SK-N-SH treated with all-trans-retinoic acid at 6 μM for 48 hours (cell line): ENCODE measurements around the gene ACTR1A.
A peak's percentile ranks its signal among the peaks of the same experiment; 100 is the strongest.

Experiments
- ATAC-seq: fragments of 200-7000 bp; cut with Tn5 transposase; 3 replicates; pipeline ENCODE4 v1.9.1; 2020; ENCODE audit warnings: mild to moderate bottlenecking, moderate library complexity
- CSDC2 ChIP-seq: fragments of 250-450 bp; sonication (Bioruptor Pico); IDR thresholded peaks from 2 replicates; pipeline ENCODE4 v1.5.0; 2020; ENCODE audit warnings: mild to moderate bottlenecking, moderate library complexity
- ESRRG ChIP-seq: fragments of 250-450 bp; sonication (Bioruptor Pico); IDR thresholded peaks from 2 replicates; pipeline ENCODE4 v1.6.1; 2021; ENCODE audit warnings: mild to moderate bottlenecking
- ISL1 ChIP-seq: fragments of 250-450 bp; sonication (Bioruptor Pico); IDR thresholded peaks from 2 replicates; pipeline ENCODE4 v2.1.2; 2022; ENCODE audit warnings: mild to moderate bottlenecking, moderate library complexity
- PPARA ChIP-seq: fragments of 250-450 bp; sonication (Bioruptor Pico); IDR thresholded peaks from 2 replicates; pipeline ENCODE4 v1.5.0; 2020; ENCODE audit warnings: mild to moderate bottlenecking, borderline replicate concordance
- TCF4 ChIP-seq: fragments of 250-450 bp; sonication (Bioruptor Pico); IDR thresholded peaks from 2 replicates; pipeline ENCODE4 v1.8.0; 2021; ENCODE audit warnings: mild to moderate bottlenecking, moderate library complexity, borderline replicate concordance
- TOX ChIP-seq: fragments of 250-450 bp; sonication (Bioruptor Pico); IDR thresholded peaks from 2 replicates; pipeline ENCODE4 v1.8.0; 2021; ENCODE audit warnings: mild to moderate bottlenecking, moderate library complexity, borderline replicate concordance
- ZFP30 ChIP-seq: fragments of 450-650 bp; formaldehyde crosslinking; IDR thresholded peaks from 2 replicates; pipeline ENCODE4 v1.5.0; 2022; ENCODE audit warnings: mild to moderate bottlenecking, moderate library complexity
- ZNF70 ChIP-seq: fragments of 450-650 bp; formaldehyde crosslinking; IDR thresholded peaks from 2 replicates; pipeline ENCODE4 v1.5.0; 2020; ENCODE audit warnings: mild to moderate bottlenecking, moderate library complexity
- ZNF8 ChIP-seq: fragments of 450-650 bp; formaldehyde crosslinking; IDR thresholded peaks from 2 replicates; pipeline ENCODE4 v1.5.0; 2020; ENCODE audit warnings: mild to moderate bottlenecking, moderate library complexity
- TF ChIP-seq, protein P1 (sequence below): fragments of 250-450 bp; sonication (Bioruptor Pico); IDR thresholded peaks from 2 replicates; pipeline ENCODE4 v1.5.0; 2020; ENCODE audit warnings: mild to moderate bottlenecking, moderate library complexity
- TF ChIP-seq, protein P2 (sequence below): fragments of 250-450 bp; sonication (Bioruptor Pico); IDR thresholded peaks from 2 replicates; pipeline ENCODE4 v1.5.1; 2020; ENCODE audit warnings: low read depth, mild to moderate bottlenecking, moderate library complexity
- TF ChIP-seq, protein P3 (sequence below): fragments of 250-450 bp; sonication (Bioruptor Pico); IDR thresholded peaks from 2 replicates; pipeline ENCODE4 v1.5.1; 2021; ENCODE audit warnings: mild to moderate bottlenecking, moderate library complexity
- TF ChIP-seq, protein P4 (sequence below): fragments of 250-450 bp; sonication (Bioruptor Pico); IDR thresholded peaks from 2 replicates; pipeline ENCODE4 v1.8.0; 2021; ENCODE audit warnings: low read depth, mild to moderate bottlenecking, moderate library complexity, borderline replicate concordance
- TF ChIP-seq, protein P5 (sequence below): fragments of 250-450 bp; sonication (Bioruptor Pico); IDR thresholded peaks from 2 replicates; pipeline ENCODE4 v1.8.0; 2020; ENCODE audit warnings: mild to moderate bottlenecking, moderate library complexity, borderline replicate concordance

ACTR1A gene

DNA sequence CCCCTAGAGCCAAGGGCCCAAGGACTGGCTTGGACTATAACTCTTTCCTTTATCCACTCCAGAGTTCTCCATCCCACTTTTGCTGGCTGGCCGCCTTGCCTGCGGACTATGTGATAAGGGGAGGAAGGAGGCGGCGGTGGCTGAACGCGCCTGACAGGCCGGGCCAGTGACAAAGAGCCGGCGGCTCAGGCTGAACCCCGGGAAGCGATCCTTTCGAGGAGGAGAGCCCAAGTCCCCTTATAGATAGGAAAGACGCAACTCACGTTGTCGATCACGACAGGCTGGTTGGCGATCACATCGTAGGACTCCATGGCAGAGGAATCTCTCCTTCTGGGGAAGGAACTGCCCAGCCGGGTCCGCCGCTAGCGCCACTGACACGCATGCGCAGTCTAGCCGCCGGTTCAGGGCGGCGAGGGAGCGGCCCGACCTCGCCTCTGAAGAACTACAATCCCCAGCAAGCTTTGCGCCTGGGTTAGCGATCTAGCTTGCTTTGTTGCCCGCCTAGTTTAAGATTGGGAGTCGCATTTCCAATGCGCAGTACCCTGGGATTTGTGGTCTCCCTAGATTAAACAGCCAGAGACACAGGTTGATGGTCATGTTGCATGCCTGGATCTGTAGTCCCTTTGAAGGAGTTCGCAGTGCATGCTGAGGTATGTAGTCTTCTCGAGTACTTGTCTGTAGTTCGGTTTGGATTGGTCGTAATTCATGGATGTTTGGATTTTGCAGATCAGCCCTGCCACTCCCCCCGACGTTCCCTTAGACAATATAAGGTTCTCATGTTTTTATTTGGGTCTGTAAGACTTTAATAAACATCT, at the start of gene ACTR1A:
ACTR1A (minus strand) TSS at position 376 of the 815 bp plus-strand sequence; CDS start at position 311, 65 bp downstream.
- TF ChIP-seq ZFP30 (no peak), TCF4 (no peak), PPARA (no peak), ESRRG (CRISPR knock-in tag) (no peak)
- TF ChIP-seq, protein P1, sequence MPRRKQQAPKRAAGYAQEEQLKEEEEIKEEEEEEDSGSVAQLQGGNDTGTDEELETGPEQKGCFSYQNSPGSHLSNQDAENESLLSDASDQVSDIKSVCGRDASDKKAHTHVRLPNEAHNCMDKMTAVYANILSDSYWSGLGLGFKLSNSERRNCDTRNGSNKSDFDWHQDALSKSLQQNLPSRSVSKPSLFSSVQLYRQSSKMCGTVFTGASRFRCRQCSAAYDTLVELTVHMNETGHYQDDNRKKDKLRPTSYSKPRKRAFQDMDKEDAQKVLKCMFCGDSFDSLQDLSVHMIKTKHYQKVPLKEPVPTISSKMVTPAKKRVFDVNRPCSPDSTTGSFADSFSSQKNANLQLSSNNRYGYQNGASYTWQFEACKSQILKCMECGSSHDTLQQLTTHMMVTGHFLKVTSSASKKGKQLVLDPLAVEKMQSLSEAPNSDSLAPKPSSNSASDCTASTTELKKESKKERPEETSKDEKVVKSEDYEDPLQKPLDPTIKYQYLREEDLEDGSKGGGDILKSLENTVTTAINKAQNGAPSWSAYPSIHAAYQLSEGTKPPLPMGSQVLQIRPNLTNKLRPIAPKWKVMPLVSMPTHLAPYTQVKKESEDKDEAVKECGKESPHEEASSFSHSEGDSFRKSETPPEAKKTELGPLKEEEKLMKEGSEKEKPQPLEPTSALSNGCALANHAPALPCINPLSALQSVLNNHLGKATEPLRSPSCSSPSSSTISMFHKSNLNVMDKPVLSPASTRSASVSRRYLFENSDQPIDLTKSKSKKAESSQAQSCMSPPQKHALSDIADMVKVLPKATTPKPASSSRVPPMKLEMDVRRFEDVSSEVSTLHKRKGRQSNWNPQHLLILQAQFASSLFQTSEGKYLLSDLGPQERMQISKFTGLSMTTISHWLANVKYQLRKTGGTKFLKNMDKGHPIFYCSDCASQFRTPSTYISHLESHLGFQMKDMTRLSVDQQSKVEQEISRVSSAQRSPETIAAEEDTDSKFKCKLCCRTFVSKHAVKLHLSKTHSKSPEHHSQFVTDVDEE (CRISPR knock-in tag): peak; percentile 80
- TF ChIP-seq, protein P2, sequence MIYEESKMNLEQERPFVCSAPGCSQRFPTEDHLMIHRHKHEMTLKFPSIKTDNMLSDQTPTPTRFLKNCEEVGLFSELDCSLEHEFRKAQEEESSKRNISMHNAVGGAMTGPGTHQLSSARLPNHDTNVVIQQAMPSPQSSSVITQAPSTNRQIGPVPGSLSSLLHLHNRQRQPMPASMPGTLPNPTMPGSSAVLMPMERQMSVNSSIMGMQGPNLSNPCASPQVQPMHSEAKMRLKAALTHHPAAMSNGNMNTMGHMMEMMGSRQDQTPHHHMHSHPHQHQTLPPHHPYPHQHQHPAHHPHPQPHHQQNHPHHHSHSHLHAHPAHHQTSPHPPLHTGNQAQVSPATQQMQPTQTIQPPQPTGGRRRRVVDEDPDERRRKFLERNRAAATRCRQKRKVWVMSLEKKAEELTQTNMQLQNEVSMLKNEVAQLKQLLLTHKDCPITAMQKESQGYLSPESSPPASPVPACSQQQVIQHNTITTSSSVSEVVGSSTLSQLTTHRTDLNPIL (CRISPR knock-in tag): no peak
- peak; percentile 89 for ATAC-seq

DNA sequence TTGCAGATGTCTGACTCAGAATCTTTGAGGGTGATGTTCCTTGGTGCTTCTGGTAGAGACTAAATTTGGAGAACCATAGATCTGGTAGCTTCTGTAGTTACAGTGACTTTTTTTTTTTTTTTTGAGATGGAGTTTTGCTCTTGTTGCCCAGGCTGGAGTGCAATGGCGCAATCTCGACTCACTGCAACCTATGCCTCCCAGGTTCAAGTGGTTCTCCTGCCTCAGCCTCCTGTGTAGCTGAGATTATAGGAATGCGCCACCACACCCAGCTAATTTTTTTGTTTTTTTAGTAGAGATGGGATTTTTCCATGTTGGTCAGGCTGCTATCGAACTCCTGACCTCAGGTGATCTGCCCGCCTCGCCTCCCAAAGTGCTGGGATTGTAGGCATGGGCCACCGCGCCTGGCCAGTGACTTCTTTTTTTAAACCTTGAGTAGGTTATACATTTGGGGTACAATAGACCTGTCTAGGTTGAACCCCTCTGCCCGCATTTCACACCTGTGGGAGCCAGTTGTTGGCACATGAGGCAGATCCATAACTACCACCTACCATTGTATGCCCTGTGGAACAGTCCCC, 48.2 kb upstream of the ACTR1A start:
- no peak for ATAC-seq
- TF ChIP-seq CSDC2: no peak
- TF ChIP-seq ZNF8: no peak
- TF ChIP-seq TOX (CRISPR knock-in tag): no peak
- no peak for TF ChIP-seq ZNF70 (CRISPR knock-in tag)
- TF ChIP-seq, protein P3, sequence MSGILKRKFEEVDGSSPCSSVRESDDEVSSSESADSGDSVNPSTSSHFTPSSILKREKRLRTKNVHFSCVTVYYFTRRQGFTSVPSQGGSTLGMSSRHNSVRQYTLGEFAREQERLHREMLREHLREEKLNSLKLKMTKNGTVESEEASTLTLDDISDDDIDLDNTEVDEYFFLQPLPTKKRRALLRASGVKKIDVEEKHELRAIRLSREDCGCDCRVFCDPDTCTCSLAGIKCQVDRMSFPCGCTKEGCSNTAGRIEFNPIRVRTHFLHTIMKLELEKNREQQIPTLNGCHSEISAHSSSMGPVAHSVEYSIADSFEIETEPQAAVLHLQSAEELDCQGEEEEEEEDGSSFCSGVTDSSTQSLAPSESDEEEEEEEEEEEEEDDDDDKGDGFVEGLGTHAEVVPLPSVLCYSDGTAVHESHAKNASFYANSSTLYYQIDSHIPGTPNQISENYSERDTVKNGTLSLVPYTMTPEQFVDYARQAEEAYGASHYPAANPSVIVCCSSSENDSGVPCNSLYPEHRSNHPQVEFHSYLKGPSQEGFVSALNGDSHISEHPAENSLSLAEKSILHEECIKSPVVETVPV (CRISPR knock-in tag): no peak

DNA sequence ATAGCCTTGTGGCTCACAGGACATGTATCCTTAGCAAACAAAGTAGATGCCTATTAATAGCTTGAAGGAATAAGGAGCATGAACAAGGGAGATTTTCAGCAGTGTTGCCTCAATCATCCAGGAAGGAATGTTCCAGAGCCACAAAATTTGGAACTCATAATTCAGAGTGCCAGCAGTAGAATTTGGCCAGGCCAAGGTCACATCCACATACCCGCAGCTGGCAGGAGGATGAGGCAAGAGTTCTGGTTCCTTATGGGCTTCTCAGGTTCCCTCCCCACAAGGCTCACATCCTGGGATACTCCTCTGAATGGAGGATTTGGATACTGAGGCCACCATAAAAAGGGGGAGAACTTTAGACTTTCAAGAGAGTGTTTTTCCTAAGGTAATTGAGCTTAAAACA, 47.0 kb upstream of the ACTR1A start:
- ATAC-seq: no peak
- no peak for TF ChIP-seq ISL1 (CRISPR knock-in tag)
- TF ChIP-seq, protein P4, sequence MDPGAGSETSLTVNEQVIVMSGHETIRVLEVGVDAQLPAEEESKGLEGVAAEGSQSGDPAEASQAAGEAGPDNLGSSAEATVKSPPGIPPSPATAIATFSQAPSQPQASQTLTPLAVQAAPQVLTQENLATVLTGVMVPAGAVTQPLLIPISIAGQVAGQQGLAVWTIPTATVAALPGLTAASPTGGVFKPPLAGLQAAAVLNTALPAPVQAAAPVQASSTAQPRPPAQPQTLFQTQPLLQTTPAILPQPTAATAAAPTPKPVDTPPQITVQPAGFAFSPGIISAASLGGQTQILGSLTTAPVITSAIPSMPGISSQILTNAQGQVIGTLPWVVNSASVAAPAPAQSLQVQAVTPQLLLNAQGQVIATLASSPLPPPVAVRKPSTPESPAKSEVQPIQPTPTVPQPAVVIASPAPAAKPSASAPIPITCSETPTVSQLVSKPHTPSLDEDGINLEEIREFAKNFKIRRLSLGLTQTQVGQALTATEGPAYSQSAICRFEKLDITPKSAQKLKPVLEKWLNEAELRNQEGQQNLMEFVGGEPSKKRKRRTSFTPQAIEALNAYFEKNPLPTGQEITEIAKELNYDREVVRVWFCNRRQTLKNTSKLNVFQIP (CRISPR knock-in tag): no peak
- TF ChIP-seq, protein P1 (CRISPR knock-in tag): no peak
- TF ChIP-seq, protein P5, sequence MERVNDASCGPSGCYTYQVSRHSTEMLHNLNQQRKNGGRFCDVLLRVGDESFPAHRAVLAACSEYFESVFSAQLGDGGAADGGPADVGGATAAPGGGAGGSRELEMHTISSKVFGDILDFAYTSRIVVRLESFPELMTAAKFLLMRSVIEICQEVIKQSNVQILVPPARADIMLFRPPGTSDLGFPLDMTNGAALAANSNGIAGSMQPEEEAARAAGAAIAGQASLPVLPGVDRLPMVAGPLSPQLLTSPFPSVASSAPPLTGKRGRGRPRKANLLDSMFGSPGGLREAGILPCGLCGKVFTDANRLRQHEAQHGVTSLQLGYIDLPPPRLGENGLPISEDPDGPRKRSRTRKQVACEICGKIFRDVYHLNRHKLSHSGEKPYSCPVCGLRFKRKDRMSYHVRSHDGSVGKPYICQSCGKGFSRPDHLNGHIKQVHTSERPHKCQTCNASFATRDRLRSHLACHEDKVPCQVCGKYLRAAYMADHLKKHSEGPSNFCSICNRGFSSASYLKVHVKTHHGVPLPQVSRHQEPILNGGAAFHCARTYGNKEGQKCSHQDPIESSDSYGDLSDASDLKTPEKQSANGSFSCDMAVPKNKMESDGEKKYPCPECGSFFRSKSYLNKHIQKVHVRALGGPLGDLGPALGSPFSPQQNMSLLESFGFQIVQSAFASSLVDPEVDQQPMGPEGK (CRISPR knock-in tag): no peak
